H1 (cell line): ENCODE results near the gene DPM2. TPM values are rescaled to one million over a fixed set of nuclear protein-coding genes. Genes with fewer than 3 reads are reported as not detected.

Experiments used
- CREB1 ChIP-seq: IDR thresholded peaks from 2 replicates; pipeline ENCODE4 v1.6.1; 2012; ENCODE audit warnings: inconsistent platforms
- GABPA ChIP-seq: IDR thresholded peaks from 2 replicates; pipeline ENCODE4 v1.6.1; 2011; ENCODE audit warnings: mild to moderate bottlenecking, low read length, moderate library complexity, borderline replicate concordance; ENCODE audit not compliant: insufficient read depth
- GTF2F1 ChIP-seq: IDR thresholded peaks from 2 replicates; pipeline ENCODE4 v1.6.1; 2012; ENCODE audit warnings: low read depth, low read length, improper control_type of control experiment, borderline replicate concordance
- JUND ChIP-seq: IDR thresholded peaks from 2 replicates; pipeline ENCODE4 v1.6.1; 2011; ENCODE audit warnings: mild to moderate bottlenecking, improper control_type of control experiment, low read length
- KDM5A ChIP-seq: fragments of 200-600 bp; IDR thresholded peaks from 2 replicates; pipeline ENCODE4 v1.7.1; 2012; ENCODE audit warnings: mild to moderate bottlenecking, low read length, inconsistent platforms, mixed read lengths
- MAX ChIP-seq: IDR thresholded peaks from 2 replicates; pipeline ENCODE4 v1.6.1; 2012; ENCODE audit warnings: inconsistent platforms
- POLR2A ChIP-seq, 2 experiments: IDR thresholded peaks; 1 replicate in 1 of 2; 2 replicates in 1 of 2; pipeline ENCODE4 v1.6.1; 2011; ENCODE audit warnings: low read depth in 2 of 2, low read length in 2 of 2, mild to moderate bottlenecking in 2 of 2; ENCODE audit errors: control extremely low read depth in 1 of 2
- TAF7 ChIP-seq: optimal IDR thresholded peaks from 2 replicates; pipeline ENCODE3; 2011; ENCODE audit warnings: low read depth, mild to moderate bottlenecking, inconsistent platforms, low read length, moderate library complexity, borderline replicate concordance
- polyA plus RNA-seq, 7 experiments: library from polyadenylated mRNA; depleted of rRNA in 3 of 7; stranded (reverse) in 5 of 7; unstranded in 2 of 7; fragments of >200 nt in 5 of 7; fragments of 200-250 nt in 2 of 7; gene quantifications; 1 replicate in 5 of 7; 2 replicates in 1 of 7; 4 replicates in 1 of 7; pipeline versions ENCODE4 v1.2.1 to v1.2.3, GENCODE V29; 2011 to 2013; ENCODE audit warnings: missing spikeins in 2 of 7, mixed read lengths in 2 of 7
- total RNA-seq: library from RNA; stranded (reverse); fragmentation: NEBNext Ultra II Directional; extraction: Animal tissue kit (Norgen Biotek cat#: 25700); gene quantifications from 2 replicates; pipeline ENCODE4 v1.2.1, GENCODE V29; 2021

Gene DPM2
- total and polyA plus RNA-seq, 2 of the 8 experiments (the other 6 are each of a cell fraction or from before 2014, with no cell fraction given): 45.4 to 95.4 TPM

DNA sequence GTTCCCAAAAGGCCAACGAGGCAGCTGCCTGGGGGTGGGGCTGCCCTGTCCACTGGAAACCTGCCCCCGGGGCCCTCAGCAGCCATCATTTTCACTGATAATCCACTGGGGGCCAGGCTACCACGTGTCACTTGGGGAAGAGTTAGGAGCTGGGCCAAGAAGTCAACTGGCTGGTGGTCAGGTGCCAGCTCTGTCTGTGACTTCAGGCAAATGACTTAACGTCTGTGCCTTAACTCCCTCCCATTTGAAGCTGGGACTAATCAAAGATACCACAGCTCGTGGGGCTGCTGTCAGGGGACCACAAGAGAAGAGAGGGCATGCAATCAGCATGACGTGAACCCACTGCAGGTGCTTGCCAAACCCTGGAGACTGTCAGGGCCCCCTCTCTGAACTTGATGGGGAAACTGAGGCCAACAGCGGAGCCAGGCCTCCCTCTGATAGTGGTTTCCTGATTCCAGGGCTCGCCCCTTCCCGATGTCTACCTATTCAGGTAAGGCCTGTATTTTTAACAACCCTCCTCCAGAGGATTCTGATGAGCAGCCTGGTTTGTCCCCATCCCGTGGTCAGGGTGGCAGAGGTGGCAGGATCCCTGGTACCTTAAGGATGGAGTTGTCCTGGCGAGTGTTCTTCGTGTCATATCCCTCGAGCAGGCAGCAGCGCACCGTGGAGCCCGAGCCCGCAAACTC is 12.3 kb upstream of the DPM2 start (continued):
- TF ChIP-seq CREB1 (no peak), KDM5A (no peak), MAX (no peak), GABPA (no peak), POLR2A (IDR thresholded peaks at IDR 0.05; ENCODE audit: control extremely low read depth in 1 of 2, low read depth in 2 of 2, low read length in 2 of 2) (no peak), TAF7 (no peak), GTF2F1 (no peak), JUND (no peak)
